Large intestine (tissue), 3 donors: ENCODE data around the gene P2RY8. TPM values are rescaled to one million over a fixed set of nuclear protein-coding genes. Genes with fewer than 3 reads are reported as not detected.
"Not testable (repeated sequence)": the region's sequence is repeated elsewhere in the genome, so short reads cannot be mapped to it uniquely, and the experiment has no call there.

Experiments used
- DNase-seq, 2 donors: peaks; one replicate each; pipeline versions ENCODE4 v3.0.0 to v3.0.0-alpha.2; 2013
- H3K27ac ChIP-seq: one replicate; pipeline ENCODE4 v1.5.1; 2013; ENCODE audit warnings: low read length
- H3K27me3 ChIP-seq: 2 replicates; pipeline ENCODE4 v1.6.1; 2013; ENCODE audit warnings: low read length; ENCODE audit not compliant: control insufficient read depth, insufficient read depth
- H3K36me3 ChIP-seq: 2 replicates; pipeline ENCODE4 v1.6.1; 2013; ENCODE audit warnings: low read length; ENCODE audit not compliant: control insufficient read depth, insufficient read depth
- H3K4me1 ChIP-seq: one replicate; pipeline ENCODE4 v1.6.1; 2013; ENCODE audit warnings: low read length; ENCODE audit not compliant: control insufficient read depth, insufficient read depth
- H3K4me3 ChIP-seq: one replicate; pipeline ENCODE4 v1.5.1; 2013; ENCODE audit warnings: low read length
- H3K9me3 ChIP-seq: one replicate; pipeline ENCODE4 v1.6.1; 2013; ENCODE audit warnings: mild to moderate bottlenecking, low read depth, low read length, moderate library complexity; ENCODE audit not compliant: control insufficient read depth
- WGBS: methylation state at CpG from one replicate; pipeline ENCODE4 v1.1.5; 2013; ENCODE audit warnings: low lambda C conversion rate; ENCODE audit not compliant: insufficient coverage; 5-methylcytosine and 5-hydroxymethylcytosine counted together
- polyA plus RNA-seq: library from polyadenylated mRNA; unstranded; fragments of 120-200 nt; gene quantifications from one replicate; pipeline ENCODE4 v1.2.1, GENCODE V29; 2013

Gene P2RY8
- polyA plus RNA-seq, 1 donor: 1.6 TPM

- Histone ChIP-seq H3K27ac (no peak overlapping the region), H3K4me3 (no peak overlapping the region), H3K36me3 (no peaks in the 10 kb centered on the region), H3K4me1 (no peaks in the 10 kb centered on the region), H3K27me3 (no peaks in the 10 kb centered on the region), H3K9me3 (no peaks in the 10 kb centered on the region)
- WGBS: 100% methylated on average over 1 of the region's 23 CpGs
- no peak for DNase-seq
Observed at GRCh38 chrX:1500701-1501624, 36.0 kb downstream of the P2RY8 start.

- 100% methylated on average over 1 of the region's 12 CpGs for WGBS
- Histone ChIP-seq H3K36me3 (no peaks in the 10 kb centered on the region), H3K9me3 (no peaks in the 10 kb centered on the region), H3K4me1 (no peaks in the 10 kb centered on the region), H3K4me3 (no peak overlapping the region), H3K27ac (no peak overlapping the region), H3K27me3 (no peaks in the 10 kb centered on the region)
- DNase-seq: no peak
Observed at GRCh38 chrX:1496076-1496475, 40.9 kb downstream of the P2RY8 start.

DNA sequence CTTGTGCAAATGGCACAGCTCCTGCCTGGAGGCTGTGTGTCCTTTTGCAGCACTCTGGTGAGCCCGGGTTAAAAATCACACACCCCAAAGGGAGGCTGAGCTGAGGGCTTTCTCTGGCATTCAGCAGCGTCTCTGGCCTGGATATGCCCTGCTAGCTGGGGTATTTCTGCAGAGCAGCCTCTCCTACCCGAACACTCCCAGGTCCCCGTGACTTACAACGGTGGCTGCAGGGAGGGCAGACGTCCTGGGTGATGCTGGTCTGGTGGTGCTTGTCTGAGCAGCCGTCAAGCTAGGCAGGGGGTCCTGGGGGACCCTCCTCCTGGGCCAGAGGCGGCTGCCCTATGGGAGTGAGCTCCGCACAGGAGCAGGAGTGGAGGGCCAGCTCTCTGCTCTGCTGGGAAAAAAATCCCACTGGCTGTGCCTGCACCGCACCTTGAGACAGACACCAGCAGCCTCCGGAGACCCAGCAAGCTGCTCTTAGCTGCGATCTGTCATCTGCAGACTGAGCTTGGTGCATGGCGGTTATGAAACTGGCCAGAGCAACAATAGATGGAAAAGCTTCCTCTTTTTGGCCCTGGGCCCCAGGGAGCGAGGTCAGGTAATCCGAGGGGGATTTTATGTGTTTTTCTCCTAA, 43.0 kb downstream of the P2RY8 start:
- Histone ChIP-seq H3K27me3 (no peaks in the 10 kb centered on the region), H3K4me1 (no peaks in the 10 kb centered on the region), H3K4me3 (no peak overlapping the region), H3K36me3 (no peaks in the 10 kb centered on the region), H3K27ac (no peak overlapping the region), H3K9me3 (no peaks in the 10 kb centered on the region)
- no peak for DNase-seq
- WGBS: no CpG with 5 or more reads among the region's 15 CpGs

GRCh38 chrX:1493412-1493811, 43.6 kb downstream of the P2RY8 start:
- Histone ChIP-seq H3K27ac (no peak overlapping the region), H3K4me1 (no peaks in the 10 kb centered on the region), H3K4me3 (no peak overlapping the region), H3K27me3 (no peaks in the 10 kb centered on the region), H3K36me3 (no peaks in the 10 kb centered on the region), H3K9me3 (no peaks in the 10 kb centered on the region)
- no peak for DNase-seq
- WGBS: no CpG with 5 or more reads among the region's 16 CpGs

DNA sequence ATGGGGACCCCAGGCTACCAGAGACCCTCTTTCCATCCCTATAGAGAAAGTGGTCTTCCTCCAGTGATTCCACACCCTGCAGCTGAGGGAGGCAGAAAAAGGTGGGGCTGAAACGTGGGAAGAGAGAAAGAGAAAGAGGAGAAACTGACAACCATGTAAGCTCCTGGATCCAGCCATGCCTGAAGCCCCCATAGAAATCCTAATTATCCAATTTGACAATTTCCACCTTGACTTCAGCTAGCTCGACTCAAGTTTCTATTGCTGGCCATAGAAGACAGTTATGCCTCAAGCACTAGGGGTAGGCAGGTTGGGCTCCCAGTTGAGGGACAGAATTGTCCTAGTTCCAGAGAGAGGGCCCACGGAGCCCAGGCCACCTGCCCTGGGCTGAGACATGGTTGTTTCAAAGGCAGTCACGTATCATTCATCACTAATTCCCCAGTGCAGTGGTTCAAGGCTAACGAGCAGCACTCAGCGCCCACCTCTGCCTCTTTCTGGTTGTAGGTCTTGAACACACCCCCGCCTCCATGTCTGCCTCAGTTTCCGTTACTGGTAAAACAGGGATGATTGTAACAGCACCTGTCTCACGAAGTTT, 44.5 kb downstream of the P2RY8 start:
- no peaks in the 10 kb centered on the region for H3K9me3 ChIP-seq
- no peaks in the 10 kb centered on the region for H3K4me1 ChIP-seq
- WGBS: no CpG with 5 or more reads among the region's 9 CpGs

GRCh38 chrX:1491851-1492349, 45.1 kb downstream of the P2RY8 start:
- H3K4me3 ChIP-seq: no peak overlapping the region
- no peak overlapping the region for H3K27ac ChIP-seq
- H3K4me1 ChIP-seq: no peaks in the 10 kb centered on the region
- no peaks in the 10 kb centered on the region for H3K36me3 ChIP-seq
- no peaks in the 10 kb centered on the region for H3K9me3 ChIP-seq
- no peaks in the 10 kb centered on the region for H3K27me3 ChIP-seq
- DNase-seq: no peak
- no CpG with 5 or more reads among the region's 6 CpGs for WGBS

More for the DNA sequence above, 44.5 kb downstream of the P2RY8 start:
- Histone ChIP-seq H3K27me3 (no peaks in the 10 kb centered on the region), H3K27ac (no peak overlapping the region), H3K4me3 (no peak overlapping the region), H3K36me3 (no peaks in the 10 kb centered on the region)
- no peak for DNase-seq

DNA sequence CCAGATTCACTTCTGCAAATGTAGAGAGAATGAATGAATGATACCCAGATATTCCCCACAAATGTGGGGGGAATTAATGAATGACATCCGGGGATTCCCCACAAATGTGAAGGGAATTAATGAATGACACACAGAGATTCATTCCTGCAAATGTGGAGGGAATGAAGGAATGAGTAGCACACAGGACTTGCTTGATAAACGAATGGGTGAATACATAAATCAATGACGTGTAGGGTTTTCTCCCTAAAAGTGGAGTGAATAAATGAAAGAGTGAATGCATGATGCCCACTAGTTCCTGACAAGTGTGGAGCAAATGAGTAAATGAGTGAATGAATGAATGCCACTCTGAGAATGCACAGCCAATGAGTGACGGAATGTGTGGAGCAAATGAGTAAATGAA, 45.7 kb downstream of the P2RY8 start:
- DNase-seq, H3K36me3 ChIP-seq, H3K9me3 ChIP-seq, H3K4me3 ChIP-seq, H3K27me3 ChIP-seq, H3K27ac ChIP-seq, H3K4me1 ChIP-seq: not testable (repeated sequence)
- WGBS: 100% methylated on average over 2 of the region's 4 CpGs

DNA sequence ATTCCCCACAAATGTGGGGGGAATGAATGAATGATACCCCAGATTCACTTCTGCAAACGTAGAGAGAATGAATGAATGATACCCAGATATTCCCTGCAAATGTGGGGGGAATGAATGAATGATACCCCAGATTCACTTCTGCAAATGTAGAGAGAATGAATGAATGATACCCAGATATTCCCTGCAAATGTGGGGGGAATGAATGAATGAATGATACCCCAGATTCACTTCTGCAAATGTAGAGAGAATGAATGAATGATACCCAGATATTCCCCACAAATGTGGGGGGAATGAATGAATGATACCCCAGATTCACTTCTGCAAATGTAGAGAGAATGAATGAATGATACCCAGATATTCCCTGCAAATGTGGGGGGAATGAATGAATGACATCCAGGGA, 46.3 kb downstream of the P2RY8 start:
- not testable (repeated sequence) for H3K27ac ChIP-seq, H3K27me3 ChIP-seq, DNase-seq, H3K9me3 ChIP-seq, H3K4me1 ChIP-seq, H3K4me3 ChIP-seq, H3K36me3 ChIP-seq
- WGBS: no CpG with 5 or more reads among the region's 1 CpG

- H3K36me3 ChIP-seq, H3K27me3 ChIP-seq, H3K9me3 ChIP-seq, H3K4me1 ChIP-seq, H3K27ac ChIP-seq, DNase-seq, H3K4me3 ChIP-seq: not testable (repeated sequence)
- 100% methylated on average over 1 of the region's 5 CpGs for WGBS
Observed at GRCh38 chrX:1489354-1489753, 47.6 kb downstream of the P2RY8 start.

GRCh38 chrX:1488745-1489144, 48.2 kb downstream of the P2RY8 start:
- Histone ChIP-seq H3K9me3 (no peaks in the 10 kb centered on the region), H3K27ac (no peak overlapping the region), H3K4me3 (no peak overlapping the region), H3K36me3 (no peaks in the 10 kb centered on the region), H3K27me3 (no peaks in the 10 kb centered on the region), H3K4me1 (no peaks in the 10 kb centered on the region)
- WGBS: no CpG with 5 or more reads among the region's 1 CpG
- no peak for DNase-seq
